Testis (tissue), 3 donors: ENCODE measurements around the gene STOML3. TPM values are rescaled to one million over a fixed set of nuclear protein-coding genes. Genes with fewer than 3 reads are reported as not detected.

Experiments used
- DNase-seq: peaks from one replicate; pipeline ENCODE4 v3.0.0-alpha.2; 2019
- H3K27ac ChIP-seq, 2 donors: fragments of 200-600 bp; sonication (generic); one replicate each; pipeline ENCODE4 v1.5.1; 2019
- H3K27me3 ChIP-seq: fragments of 200-600 bp; sonication (generic); one replicate; pipeline ENCODE4 v1.5.1; 2019
- H3K36me3 ChIP-seq: fragments of 200-600 bp; sonication (generic); one replicate; pipeline ENCODE4 v1.5.1; 2017; ENCODE audit warnings: low read depth; ENCODE audit errors: missing control alignments
- H3K4me1 ChIP-seq: fragments of 200-600 bp; sonication (generic); one replicate; pipeline ENCODE4 v1.5.1; 2019
- H3K4me3 ChIP-seq, 2 donors: fragments of 200-600 bp; sonication (generic); one replicate each; pipeline ENCODE4 v1.5.1; 2017 to 2019
- H3K9me3 ChIP-seq: fragments of 200-600 bp; sonication (generic); one replicate; pipeline ENCODE4 v1.5.1; 2017
- CTCF ChIP-seq, 3 experiments: fragments of 450-650 bp in 2 of 3; fragments of 200-600 bp in 1 of 3; sonication (generic) in 1 of 3; IDR thresholded peaks; one replicate each; pipeline ENCODE4 v1.5.1; 2016 to 2019; ENCODE audit warnings: antibody characterized with exemption in 3 of 3, mild to moderate bottlenecking in 2 of 3, moderate library complexity in 1 of 3
- POLR2A ChIP-seq: fragments of 450-650 bp; IDR thresholded peaks from one replicate; pipeline ENCODE4 v1.6.1; 2017; ENCODE audit warnings: antibody characterized with exemption, mild to moderate bottlenecking, moderate library complexity
- WGBS, 2 donors: methylation state at CpG; one replicate each; pipeline ENCODE4 v1.1.5; 2018; 5-methylcytosine and 5-hydroxymethylcytosine counted together
- intact Hi-C: fragments of 100-400 bp; cut with DNase I; formaldehyde crosslinking; loops from one replicate; pipeline ENCODE4 v1.15.1; 2023; ENCODE audit warnings: low total_unique reads
- polyA plus RNA-seq: library from polyadenylated mRNA; stranded (reverse); fragments of 350-450 nt; fragmentation: Illumina TruSeq; extraction: RNeasy Lipid Tissue Mini Kit (QIAGEN cat#74804); gene quantifications from one replicate; pipeline ENCODE4 v1.2.3, GENCODE V29; 2014; ENCODE audit warnings: low read depth, low replicate concordance; ENCODE audit not compliant: insufficient read depth
- total RNA-seq, 2 donors: library from RNA; depleted of rRNA; stranded (reverse); fragments of >200 nt; gene quantifications; one replicate each; pipeline ENCODE4 v1.2.3, GENCODE V29; 2016

Gene STOML3
- total and polyA plus RNA-seq, 3 donors from 2014 or later: 0.12 to 0.91 TPM; not detected in 1

GRCh38 chr13:38980750-38981078 lies 9.9 kb downstream of the STOML3 start:
- intact Hi-C loops: no loop called here
- peaks cover 5% of the 10 kb centered on the region for H3K4me1 ChIP-seq
- TF ChIP-seq CTCF (IDR thresholded peaks at IDR 0.05): no peak
- TF ChIP-seq POLR2A: no peak
- H3K9me3 ChIP-seq: no peaks in the 10 kb centered on the region
- WGBS, 2 donors: 40 to 49% methylated on average over 2 of the region's 2 CpGs
- H3K36me3 ChIP-seq: no peaks in the 10 kb centered on the region
- H3K27me3 ChIP-seq: no peaks in the 10 kb centered on the region
- H3K4me3 ChIP-seq: no peak overlapping the region
- no peak overlapping the region for H3K27ac ChIP-seq
- no peak for DNase-seq

GRCh38 chr13:38979891-38980749 lies 10.5 kb downstream of the STOML3 start:
- intact Hi-C loops: no loop called here
- Histone ChIP-seq H3K4me1 (peaks cover 5% of the 10 kb centered on the region), H3K4me3 (no peak overlapping the region), H3K9me3 (no peaks in the 10 kb centered on the region), H3K36me3 (no peaks in the 10 kb centered on the region), H3K27me3 (no peaks in the 10 kb centered on the region), H3K27ac (no peak overlapping the region)
- peak; percentile 64 for DNase-seq
- WGBS, 2 donors: 32 to 52% methylated on average over 7 to 9 of the region's 9 CpGs
- TF ChIP-seq POLR2A: no peak

- H3K9me3 ChIP-seq: no peaks in the 10 kb centered on the region
- no peak overlapping the region for H3K4me3 ChIP-seq
- no peak for DNase-seq
- WGBS, 2 donors: 88 to 93% methylated on average over 4 of the region's 4 CpGs
- intact Hi-C loops: no loop called here
- no peaks in the 10 kb centered on the region for H3K36me3 ChIP-seq
- no peaks in the 10 kb centered on the region for H3K27me3 ChIP-seq
- TF ChIP-seq CTCF (IDR thresholded peaks at IDR 0.05) (no peak), POLR2A (no peak)
- H3K4me1 ChIP-seq: no peaks in the 10 kb centered on the region
- H3K27ac ChIP-seq: no peak overlapping the region
Measured at GRCh38 chr13:38970380-38971051, 20.1 kb downstream of the STOML3 start.

GRCh38 chr13:38969187-38969586 lies 21.4 kb downstream of the STOML3 start:
- no peak overlapping the region for H3K4me3 ChIP-seq
- intact Hi-C loops: no loop called here
- no peak overlapping the region for H3K27ac ChIP-seq
- no peaks in the 10 kb centered on the region for H3K36me3 ChIP-seq
- TF ChIP-seq POLR2A: no peak
- no peak for TF ChIP-seq CTCF (IDR thresholded peaks at IDR 0.05)
- DNase-seq: no peak
- no peaks in the 10 kb centered on the region for H3K9me3 ChIP-seq
- no peaks in the 10 kb centered on the region for H3K4me1 ChIP-seq
- WGBS, 2 donors: 73 to 80% methylated on average over 2 of the region's 2 CpGs
- no peaks in the 10 kb centered on the region for H3K27me3 ChIP-seq

- TF ChIP-seq CTCF (IDR thresholded peaks at IDR 0.05): no peak
- no peak for TF ChIP-seq POLR2A
Measured at GRCh38 chr13:38967446-38967845, 23.2 kb downstream of the STOML3 start.

More at GRCh38 chr13:38967446-38967845, 23.2 kb downstream of the STOML3 start:
- Histone ChIP-seq H3K27ac (no peak overlapping the region), H3K4me3 (no peak overlapping the region), H3K4me1 (no peaks in the 10 kb centered on the region), H3K9me3 (no peaks in the 10 kb centered on the region), H3K36me3 (no peaks in the 10 kb centered on the region), H3K27me3 (no peaks in the 10 kb centered on the region)
- 46 to 74% methylated on average over 2 of the region's 2 CpGs for WGBS, 2 donors
- intact Hi-C loops: no loop called here
- peak; percentile 16 for DNase-seq
